Cerebellar nuclear complex (tissue), 1 donor: ENCODE measurements around the gene UBE2E2.
"Not testable (repeated sequence)": the region's sequence is repeated elsewhere in the genome, so short reads cannot be mapped to it uniquely, and the experiment has no call there.

Experiments
- DNase-seq, 2 experiments: peaks; one replicate each; lab custom pipeline; 2025; lab: John Stamatoyannopoulos, UW

Gene UBE2E2

GRCh38 chr3:23202921-23203707, at the start of gene UBE2E2:
Gene UBE2E2, plus strand, starts transcription at chr3:23203327.
- peak in 1 of 2 experiments; percentile 18 for DNase-seq

- DNase-seq, result no peak
Observed at GRCh38 chr3:23153436-23153835, 49.7 kb upstream of the UBE2E2 start.

- no peak for DNase-seq
Observed at GRCh38 chr3:23157331-23157730, 45.8 kb upstream of the UBE2E2 start.

GRCh38 chr3:23159929-23160328, 43.2 kb upstream of the UBE2E2 start:
- no peak for DNase-seq

- DNase-seq, result no peak
Observed at GRCh38 chr3:23161308-23161707, 41.8 kb upstream of the UBE2E2 start.

GRCh38 chr3:23161896-23162570, 41.1 kb upstream of the UBE2E2 start:
- DNase-seq, result no peak

- DNase-seq, result no peak
Observed at GRCh38 chr3:23162934-23163333, 40.2 kb upstream of the UBE2E2 start.

GRCh38 chr3:23164746-23165145, 38.4 kb upstream of the UBE2E2 start:
- no peak for DNase-seq

GRCh38 chr3:23165571-23165970, 37.6 kb upstream of the UBE2E2 start:
- no peak for DNase-seq

- no peak for DNase-seq
Observed at GRCh38 chr3:23166276-23166675, 36.9 kb upstream of the UBE2E2 start.

- no peak for DNase-seq
Observed at GRCh38 chr3:23166845-23167244, 36.3 kb upstream of the UBE2E2 start.

GRCh38 chr3:23169551-23169950, 33.6 kb upstream of the UBE2E2 start:
- no peak for DNase-seq

- no peak for DNase-seq
Observed at GRCh38 chr3:23170291-23170690, 32.8 kb upstream of the UBE2E2 start.

- DNase-seq, result no peak
Observed at GRCh38 chr3:23172059-23172458, 31.1 kb upstream of the UBE2E2 start.

- DNase-seq, result no peak
Observed at GRCh38 chr3:23174426-23175039, 28.6 kb upstream of the UBE2E2 start.

- DNase-seq, result no peak
Observed at GRCh38 chr3:23175341-23176083, 27.6 kb upstream of the UBE2E2 start.

- DNase-seq, result not testable (repeated sequence)
Observed at GRCh38 chr3:23176839-23177238, 26.3 kb upstream of the UBE2E2 start.

- DNase-seq, result no peak
Observed at GRCh38 chr3:23182996-23183513, 20.1 kb upstream of the UBE2E2 start.

- no peak for DNase-seq
Observed at GRCh38 chr3:23183731-23184130, 19.4 kb upstream of the UBE2E2 start.

- DNase-seq, result no peak
Observed at GRCh38 chr3:23185861-23186260, 17.3 kb upstream of the UBE2E2 start.

- DNase-seq, result no peak
Observed at GRCh38 chr3:23189187-23189586, 13.9 kb upstream of the UBE2E2 start.

GRCh38 chr3:23192816-23193215, 10.3 kb upstream of the UBE2E2 start:
- DNase-seq, result no peak
